K562 (cell line): ENCODE measurements around the gene SRRD. TPM values are rescaled to one million over a fixed set of nuclear protein-coding genes. Genes with fewer than 3 reads are reported as not detected.

ENCODE experiments used
- ATAC-seq: fragments of 200-7000 bp; cut with Tn5 transposase; 3 replicates; pipeline ENCODE4 v1.9.1; 2020; ENCODE audit warnings: moderate library complexity
- BruUV-seq: library from RNA; stranded (reverse); fragments of 400-500 nt; replicated peaks from 2 replicates; lab custom pipeline; 2021; lab: Mats Ljungman, UMichigan
- CTCF ChIA-PET: fragments of 300-600 bp; formaldehyde crosslinking; extraction: SDS; loops from one replicate; lab custom pipeline; 2021; ENCODE audit warnings: low intra/inter-chr PET ratio; lab: Yijun Ruan, JAX
- POLR2A ChIA-PET: fragments of 300-600, 350-650 bp; sonication (Branson Sonifier 250); formaldehyde crosslinking; extraction: SDS; loops from one replicate; lab custom pipeline; 2021; ENCODE audit warnings: antibody characterized with exemption, inconsistent platforms; lab: Yijun Ruan, JAX
- DNase-seq, 4 experiments: peaks; one replicate each; pipeline versions ENCODE4 v3.0.0 to v3.0.0-alpha.2; 2011 to 2018; ENCODE audit warnings: low spot score in 3 of 4, mixed read lengths in 3 of 4; ENCODE audit errors: extremely low read depth in 1 of 4
- FAIRE-seq: peaks from 2 replicates; lab custom pipeline; 2011; peaks lifted over from hg19 to GRCh38; lab: Jason Lieb, UNC
- H2AFZ ChIP-seq: 2 replicates; pipeline ENCODE4 v1.6.0; 2011; ENCODE audit warnings: low read depth, low read length, control low read depth, inconsistent platforms
- H3K27ac ChIP-seq: fragments of 200-600 bp; 3 replicates; pipeline ENCODE4 v1.8.0; 2011; ENCODE audit warnings: low read depth, mild to moderate bottlenecking, control low read depth, inconsistent platforms, low read length, moderate library complexity, mixed read lengths; ENCODE audit errors: extremely low read depth
- H3K27me3 ChIP-seq, 2 experiments: fragments of 300-600 bp in 1 of 2; 2 replicates in 1 of 2; 3 replicates in 1 of 2; pipeline versions ENCODE4 v1.6.0 to v1.8.0; 2011; ENCODE audit warnings: inconsistent platforms in 2 of 2, low read length in 2 of 2, mild to moderate bottlenecking in 1 of 2, mixed read lengths in 1 of 2, moderate library complexity in 1 of 2; ENCODE audit not compliant: control insufficient read depth in 2 of 2, insufficient read depth in 2 of 2
- H3K36me3 ChIP-seq: fragments of 300-600 bp; 3 replicates; pipeline ENCODE4 v1.8.0; 2011; ENCODE audit warnings: mild to moderate bottlenecking, low read length, inconsistent platforms; ENCODE audit not compliant: control insufficient read depth, insufficient read depth
- H3K4me1 ChIP-seq, 2 experiments: fragments of 200-600 bp in 1 of 2; replicated peaks in 1 of 2; 2 replicates in 1 of 2; 3 replicates in 1 of 2; pipeline versions ENCODE4 v1.5.1 to v1.8.0; 2011; ENCODE audit warnings: inconsistent platforms in 2 of 2, low read length in 2 of 2, mild to moderate bottlenecking in 1 of 2, mixed read lengths in 1 of 2, moderate library complexity in 1 of 2; ENCODE audit not compliant: control insufficient read depth in 2 of 2, insufficient read depth in 2 of 2
- H3K4me2 ChIP-seq: 2 replicates; pipeline ENCODE4 v1.6.1; 2011; ENCODE audit warnings: low read length, control low read depth, inconsistent platforms, mixed read lengths; ENCODE audit not compliant: insufficient read depth
- H3K4me3 ChIP-seq: fragments of 200-600 bp; sonication (generic), shearing (Covaris generic); 2 replicates; pipeline ENCODE4 v1.5.1; 2016; ENCODE audit warnings: control low read depth, inconsistent platforms
- H3K79me2 ChIP-seq: fragments of 200-600 bp; 3 replicates; pipeline ENCODE4 v1.8.0; 2011; ENCODE audit warnings: low read length, inconsistent platforms; ENCODE audit not compliant: control insufficient read depth, insufficient read depth
- H3K9ac ChIP-seq, 2 experiments: 2 replicates each; pipeline versions ENCODE4 v1.6.0 to v1.6.1; 2011; ENCODE audit warnings: low read depth in 2 of 2, low read length in 2 of 2, control low read depth in 1 of 2, inconsistent platforms in 1 of 2, mild to moderate bottlenecking in 1 of 2, mixed read lengths in 1 of 2; ENCODE audit not compliant: insufficient read depth in 1 of 2
- H3K9me1 ChIP-seq: one replicate; pipeline ENCODE4 v1.6.0; 2011; ENCODE audit warnings: inconsistent platforms, mild to moderate bottlenecking, low read length, moderate library complexity; ENCODE audit not compliant: control insufficient read depth, insufficient read depth
- H3K9me3 ChIP-seq: replicated peaks from 2 replicates; pipeline ENCODE4 v1.5.1; 2011; ENCODE audit warnings: low read depth, low read length, inconsistent platforms; ENCODE audit not compliant: control insufficient read depth, insufficient read depth
- H4K20me1 ChIP-seq: replicated peaks from 2 replicates; pipeline ENCODE4 v1.6.1; 2011; ENCODE audit warnings: low read length, inconsistent platforms, mixed read lengths; ENCODE audit not compliant: control insufficient read depth, insufficient read depth
- E2F5 ChIP-seq: sonication (generic); formaldehyde crosslinking; IDR thresholded peaks from 2 replicates; pipeline ENCODE4 v1.8.0; 2022; ENCODE audit warnings: mild to moderate bottlenecking, missing genetic modification reagents
- EWSR1 ChIP-seq: fragments of 450-650 bp; IDR thresholded peaks from 2 replicates; pipeline ENCODE4 v1.6.1; 2018; ENCODE audit warnings: borderline replicate concordance, mild to moderate bottlenecking, low read depth, moderate library complexity; ENCODE audit not compliant: partially characterized antibody
- GATAD2A ChIP-seq: fragments of 450-650 bp; IDR thresholded peaks from 2 replicates; pipeline ENCODE4 v1.6.1; 2017
- MTA3 ChIP-seq: fragments of 450-650 bp; formaldehyde crosslinking; IDR thresholded peaks from 2 replicates; pipeline ENCODE4 v1.6.1; 2017; ENCODE audit warnings: mild to moderate bottlenecking, borderline replicate concordance
- NR2C2 ChIP-seq, 2 experiments: fragments of 200-800 bp in 1 of 2; sonication (Bioruptor generic) in 1 of 2; sonication (generic) in 1 of 2; formaldehyde crosslinking in 1 of 2; IDR thresholded peaks; 2 replicates each; pipeline versions ENCODE4 v1.6.1 to v1.8.0; 2016 to 2022; ENCODE audit warnings: mild to moderate bottlenecking in 1 of 2, missing compliant biosample characterization in 1 of 2, missing genetic modification characterization in 1 of 2, missing genetic modification reagents in 1 of 2
- POLR2H ChIP-seq: IDR thresholded peaks from 2 replicates; pipeline ENCODE4 v1.6.1; 2016; ENCODE audit warnings: missing genetic modification characterization, low read depth, mild to moderate bottlenecking, control low read depth, missing compliant biosample characterization, moderate library complexity
- SAFB ChIP-seq: fragments of 200-400 bp; formaldehyde crosslinking; IDR thresholded peaks from 2 replicates; pipeline ENCODE4 v1.6.1; 2017; ENCODE audit warnings: low read depth, low read length, borderline replicate concordance
- SAP30 ChIP-seq: fragments of 200-600 bp; sonication (generic); IDR thresholded peaks from 2 replicates; pipeline ENCODE4 v1.6.1; 2012; ENCODE audit warnings: borderline replicate concordance, low read depth, mild to moderate bottlenecking, moderate library complexity, low read length, control low read depth, inconsistent platforms; ENCODE audit not compliant: insufficient read depth, poor library complexity, severe bottlenecking
- SP2 ChIP-seq: IDR thresholded peaks from 2 replicates; pipeline ENCODE4 v1.6.1; 2011; ENCODE audit warnings: mild to moderate bottlenecking, low read depth, low read length, moderate library complexity; ENCODE audit not compliant: poor library complexity, severe bottlenecking; ENCODE audit errors: extremely low read depth
- STAT5A ChIP-seq: IDR thresholded peaks from 2 replicates; pipeline ENCODE4 v1.6.1; 2012; ENCODE audit warnings: low read length, inconsistent platforms, borderline replicate concordance
- ZBTB17 ChIP-seq: fragments of 450-650 bp; formaldehyde crosslinking; IDR thresholded peaks from 2 replicates; pipeline ENCODE4 v1.4.0; 2020; ENCODE audit warnings: mild to moderate bottlenecking
- ZNF217 ChIP-seq: sonication (generic); formaldehyde crosslinking; IDR thresholded peaks from 2 replicates; pipeline ENCODE4 v1.8.0; 2022; ENCODE audit warnings: mild to moderate bottlenecking, missing genetic modification reagents
- ZNF584 ChIP-seq: fragments of 200-800 bp; sonication (Bioruptor generic); IDR thresholded peaks from 2 replicates; pipeline ENCODE4 v1.6.1; 2016; ENCODE audit warnings: low read depth, mild to moderate bottlenecking, missing genetic modification characterization, missing compliant biosample characterization
- WGBS: fragments of 100-300 bp; shearing (Covaris generic); methylation state at CpG from one replicate; pipeline ENCODE4 v1.1.6; 2016; ENCODE audit warnings: low coverage, mixed read lengths; ENCODE audit not compliant: insufficient coverage; ENCODE audit errors: missing lambda C conversion rate; 5-methylcytosine and 5-hydroxymethylcytosine counted together
- in situ Hi-C: fragments of 300-500 bp; cut with MboI; formaldehyde crosslinking; loops from 4 replicates; pipeline ENCODE4 v1.15.0; 2018; ENCODE audit warnings: inconsistent platforms, mixed read lengths
- intact Hi-C: fragments of 100-400 bp; cut with micrococcal nuclease; formaldehyde crosslinking; loops from 2 replicates; pipeline ENCODE4 v1.14.2; 2022
- polyA plus RNA-seq, 8 experiments: library from polyadenylated mRNA; depleted of rRNA in 4 of 8; stranded (reverse) in 5 of 8; unstranded in 3 of 8; fragments of >200 nt; fragmentation: Nextera tagmentation in 2 of 8; fragmentation: Illumina TruSeq in 1 of 8; extraction: Ambion mirVana in 2 of 8; extraction: Trizol in 1 of 8; gene quantifications; 2 replicates each; pipeline versions ENCODE4 v1.2.1 to v1.2.3, GENCODE V29; 2011 to 2014; ENCODE audit warnings: inconsistent platforms in 1 of 8, missing spikeins in 1 of 8
- total RNA-seq, 7 experiments: library from RNA; depleted of rRNA in 6 of 7; stranded (reverse); fragments of >200 nt in 6 of 7; fragmentation: Illumina TruSeq in 2 of 7; extraction: Trizol in 2 of 7; gene quantifications; 2 replicates each; pipeline versions ENCODE4 v1.2.1 to v1.2.3, GENCODE V29; 2011 to 2021; ENCODE audit warnings: low replicate concordance in 1 of 7
- TF ChIP-seq, protein P1 (sequence below): sonication (generic); formaldehyde crosslinking; IDR thresholded peaks from 2 replicates; pipeline ENCODE4 v1.4.0; 2020; ENCODE audit warnings: mild to moderate bottlenecking, missing genetic modification reagents

Gene SRRD
- total and polyA plus RNA-seq, 9 of the 15 experiments (the other 6 are each of a cell fraction or from before 2014, with no cell fraction given): 4.9 to 59.4 (median 34.4) TPM

DNA sequence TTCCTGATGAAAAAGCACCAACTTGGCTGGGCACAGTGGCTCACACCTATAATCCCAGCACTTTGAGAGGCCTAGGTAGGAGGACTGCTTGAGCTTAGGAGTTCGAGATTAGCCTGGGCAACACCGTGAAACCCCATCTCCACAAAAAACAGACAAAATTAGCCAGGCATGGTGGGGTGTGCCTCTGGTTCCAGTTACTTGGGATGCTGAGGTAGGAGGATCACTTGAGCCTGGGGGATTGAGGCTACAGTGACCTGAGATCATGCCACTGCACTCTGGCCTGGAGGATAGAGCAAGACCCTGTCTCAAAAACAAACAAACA, 3.1 kb upstream of the SRRD start (continued):
- TF ChIP-seq, protein P1, sequence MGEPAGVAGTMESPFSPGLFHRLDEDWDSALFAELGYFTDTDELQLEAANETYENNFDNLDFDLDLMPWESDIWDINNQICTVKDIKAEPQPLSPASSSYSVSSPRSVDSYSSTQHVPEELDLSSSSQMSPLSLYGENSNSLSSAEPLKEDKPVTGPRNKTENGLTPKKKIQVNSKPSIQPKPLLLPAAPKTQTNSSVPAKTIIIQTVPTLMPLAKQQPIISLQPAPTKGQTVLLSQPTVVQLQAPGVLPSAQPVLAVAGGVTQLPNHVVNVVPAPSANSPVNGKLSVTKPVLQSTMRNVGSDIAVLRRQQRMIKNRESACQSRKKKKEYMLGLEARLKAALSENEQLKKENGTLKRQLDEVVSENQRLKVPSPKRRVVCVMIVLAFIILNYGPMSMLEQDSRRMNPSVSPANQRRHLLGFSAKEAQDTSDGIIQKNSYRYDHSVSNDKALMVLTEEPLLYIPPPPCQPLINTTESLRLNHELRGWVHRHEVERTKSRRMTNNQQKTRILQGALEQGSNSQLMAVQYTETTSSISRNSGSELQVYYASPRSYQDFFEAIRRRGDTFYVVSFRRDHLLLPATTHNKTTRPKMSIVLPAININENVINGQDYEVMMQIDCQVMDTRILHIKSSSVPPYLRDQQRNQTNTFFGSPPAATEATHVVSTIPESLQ (CRISPR knock-in tag): no peak
- TF ChIP-seq ZBTB17: no peak
- TF ChIP-seq ZNF584 (CRISPR knock-in tag): no peak

DNA sequence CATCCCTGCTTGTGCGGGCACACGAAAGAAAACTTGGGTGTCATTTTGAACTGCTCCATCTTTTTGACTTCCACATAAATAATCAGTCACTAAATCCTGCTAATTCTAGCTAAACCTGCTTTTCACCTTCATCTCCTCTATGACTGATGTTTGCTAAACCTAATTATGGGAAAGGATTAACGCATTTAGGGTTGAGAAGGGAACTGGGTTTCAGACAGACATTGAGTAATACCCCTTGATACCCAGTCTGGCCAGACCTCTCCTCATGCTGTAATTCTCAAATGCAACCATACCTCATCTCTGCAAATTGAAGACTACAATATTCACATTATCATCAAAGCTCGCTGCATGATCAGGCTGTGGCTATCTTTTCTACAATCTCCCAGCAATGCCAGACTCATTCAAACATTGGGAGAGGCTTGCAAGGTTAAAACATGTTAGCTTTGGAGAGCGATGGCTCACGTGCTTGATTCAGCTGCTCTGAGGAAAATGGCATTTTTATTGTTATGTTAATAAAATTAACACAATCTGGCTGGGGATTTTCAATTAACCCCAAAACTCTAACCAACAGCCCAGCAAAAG, 2.5 kb upstream of the SRRD start:
- ATAC-seq: no peak
- peaks cover 14 to 51% of the 10 kb centered on the region in 2 experiments; a peak in 4 of 5 replicates for H3K4me1 ChIP-seq
- no peaks in the 10 kb centered on the region for H3K9me1 ChIP-seq
- in situ Hi-C loops: no loop called here
- POLR2A ChIA-PET: interaction anchor here (0.6 to 4.5 kb wide), 5 partner anchors 11 to 115 kb away, joined by 3 to 35 read pairs (median 4); no protein-coding TSS in a partner anchor
- no peaks in the 10 kb centered on the region for H3K27me3 ChIP-seq
- TF ChIP-seq NR2C2 (CRISPR knock-in tag; IDR thresholded peaks at IDR 0.05) (no peak), NR2C2 (tag; IDR thresholded peaks at IDR 0.05) (no peak), ZNF217 (CRISPR knock-in tag) (no peak), GATAD2A (no peak), SP2 (no peak), SAP30 (no peak), EWSR1 (no peak), STAT5A (no peak), MTA3 (no peak), SAFB (no peak), E2F5 (CRISPR knock-in tag) (no peak), POLR2H (tag) (no peak)
- H3K9me3 ChIP-seq: no peaks in the 10 kb centered on the region
- no peaks in the 10 kb centered on the region for H4K20me1 ChIP-seq
- 20% methylated on average over 6 of the region's 6 CpGs for WGBS
- CTCF ChIA-PET: no interaction called here
- 0 out of 2 replicates have a peak overlapping the region, but pooled peaks have one; percentile 3 for H2AFZ ChIP-seq
- intact Hi-C loops: loop anchor here (10.0 kb wide), 1 partner anchor 104 kb away; no protein-coding TSS in a partner anchor
- H3K4me3 ChIP-seq: peak overlapping the region; percentile 89
- peak overlapping the region; percentile 97 for H3K4me2 ChIP-seq
- peaks cover 97% of the 10 kb centered on the region for H3K79me2 ChIP-seq
- peaks cover 37% of the 10 kb centered on the region; the same call in 2 of the 3 replicates for H3K36me3 ChIP-seq
- H3K9ac ChIP-seq: peak overlapping the region; percentile 71 to 72; a peak in 3 of 4 replicates
- H3K27ac ChIP-seq: peak overlapping the region; percentile 86
- no TSS peak for BruUV-seq
- DNase-seq: no peak
- FAIRE-seq: no peak
